Activated T-cell treated with anti-CD3 and anti-CD28 coated beads, Interleukin-2, amount 50 U/mL, for 72 hours (primary cell): ENCODE data around the gene PPP1R26. TPM values are rescaled to one million over a fixed set of nuclear protein-coding genes. Genes with fewer than 3 reads are reported as not detected.

Experiments
- ATAC-seq, 2 donors: fragments of 150-1000 bp; cut with Tn5 transposase; replicated peaks in 1 of 2; 2 replicates each; pipeline ENCODE4 v1.10.0; 2021; ENCODE audit warnings: moderate library complexity in 2 of 2, mild to moderate bottlenecking in 1 of 2
- DNase-seq, 2 donors: peaks; one replicate each; pipeline ENCODE4 v3.0.0; 2021 to 2022; ENCODE audit warnings: mixed read lengths in 1 of 2
- H3K27ac Mint-ChIP-seq: one replicate; pipeline ENCODE4 v1.8.0; 2022; ENCODE audit warnings: mild to moderate bottlenecking, moderate library complexity, mixed read lengths
- H3K27me3 Mint-ChIP-seq: one replicate; pipeline ENCODE4 v1.8.0; 2022; ENCODE audit warnings: low read depth, mixed read lengths
- H3K36me3 Mint-ChIP-seq, 2 donors: one replicate each; pipeline ENCODE4 v1.8.0; 2022; ENCODE audit warnings: mixed read lengths in 2 of 2, mild to moderate bottlenecking in 1 of 2; ENCODE audit not compliant: insufficient read depth in 2 of 2
- H3K4me1 Mint-ChIP-seq: one replicate; pipeline ENCODE4 v1.8.0; 2022; ENCODE audit warnings: low read depth, mixed read lengths
- H3K4me3 Mint-ChIP-seq, 2 donors: one replicate each; pipeline ENCODE4 v1.8.0; 2022; ENCODE audit warnings: mild to moderate bottlenecking in 2 of 2, mixed read lengths in 2 of 2, moderate library complexity in 2 of 2
- H3K9me3 Mint-ChIP-seq, 2 donors: one replicate each; pipeline ENCODE4 v1.8.0; 2022; ENCODE audit warnings: mixed read lengths in 2 of 2
- total RNA-seq, 2 donors: library from RNA; stranded (reverse); gene quantifications; one replicate each; pipeline ENCODE4 v1.2.3, GENCODE V29; 2022

The PPP1R26 gene
- total RNA-seq, 2 donors from 2014 or later: 0.96 to 2.8 TPM

DNA sequence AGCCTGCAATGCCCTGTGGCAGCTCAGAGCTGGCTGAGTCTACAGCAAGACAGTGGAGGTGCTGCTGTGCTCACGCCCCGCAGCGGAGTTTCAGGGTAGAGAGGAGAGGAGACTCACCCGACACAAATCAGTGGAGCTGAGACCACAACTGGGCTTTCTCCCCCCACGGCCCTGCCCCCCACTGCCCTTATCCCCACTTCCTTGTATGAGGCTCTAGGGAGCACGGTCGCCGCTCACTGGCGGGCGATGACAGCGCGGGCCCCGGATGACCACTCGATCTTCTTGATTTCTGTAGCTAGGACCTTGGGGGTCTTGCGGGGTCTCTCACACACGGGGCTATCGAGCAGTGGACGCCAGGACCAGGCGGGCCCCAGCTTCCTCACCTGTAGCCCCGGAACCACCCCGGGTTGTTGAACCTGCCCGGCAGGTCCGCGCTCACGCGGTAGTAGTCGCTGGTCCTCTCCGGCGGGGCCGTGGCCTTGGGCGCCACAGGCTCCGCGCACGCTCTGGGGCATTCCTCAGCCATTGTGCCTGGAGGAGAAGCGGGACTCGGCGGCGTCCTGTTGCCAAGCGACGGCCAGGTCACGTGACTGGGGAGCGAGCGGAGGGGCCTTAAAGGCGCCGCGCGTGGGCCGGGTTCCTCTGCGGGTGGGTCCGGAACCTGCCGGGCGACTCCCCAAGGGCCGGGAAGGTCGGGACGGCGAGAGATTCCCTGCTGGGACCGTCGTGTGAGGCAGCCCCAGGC, 19.9 kb downstream of the PPP1R26 start:
- peak overlapping the region; percentile 90 to 98 for H3K4me3 Mint-ChIP-seq
- peak overlapping the region; percentile 46 for H3K27ac Mint-ChIP-seq
- H3K36me3 Mint-ChIP-seq: peaks cover 2 to 8% of the 10 kb centered on the region in 2 donors
- H3K4me1 Mint-ChIP-seq: peaks cover 16% of the 10 kb centered on the region
- DNase-seq: peak; percentile 85 to 91
- no peaks in the 10 kb centered on the region for H3K9me3 Mint-ChIP-seq
- ATAC-seq: peak; percentile 52 to 63
- no peaks in the 10 kb centered on the region for H3K27me3 Mint-ChIP-seq

DNA sequence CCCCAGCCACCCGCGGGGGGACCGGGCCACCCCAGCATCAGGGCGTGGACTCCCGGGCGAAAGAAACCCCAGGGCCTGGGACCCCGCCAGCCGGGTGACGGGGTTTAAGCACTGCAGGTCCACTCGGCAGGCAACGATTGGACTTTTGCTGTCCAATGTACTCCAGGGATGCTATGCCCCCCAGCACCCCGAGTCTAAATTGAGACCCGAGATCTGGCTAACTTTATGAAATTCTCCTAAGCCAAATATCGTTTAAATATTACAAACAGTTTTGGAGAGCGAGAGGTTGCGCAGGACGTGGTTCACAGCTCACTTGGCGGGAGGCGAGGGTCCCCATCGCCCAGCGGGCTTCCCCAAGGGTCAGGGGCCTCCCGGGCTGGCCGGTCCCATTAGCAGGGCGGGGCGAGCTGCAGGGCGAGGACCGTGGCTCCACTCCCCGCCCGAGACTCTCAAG, 20.5 kb downstream of the PPP1R26 start:
- no peaks in the 10 kb centered on the region for H3K27me3 Mint-ChIP-seq
- ATAC-seq (peak in 1 of 2 donors; percentile 6), DNase-seq (no peak)
- peak overlapping the region; percentile 90 to 98 for H3K4me3 Mint-ChIP-seq
- no peaks in the 10 kb centered on the region for H3K9me3 Mint-ChIP-seq
- no peak overlapping the region for H3K27ac Mint-ChIP-seq
- peaks cover 17% of the 10 kb centered on the region for H3K4me1 Mint-ChIP-seq
- H3K36me3 Mint-ChIP-seq: peaks cover 2 to 8% of the 10 kb centered on the region in 2 donors

DNA sequence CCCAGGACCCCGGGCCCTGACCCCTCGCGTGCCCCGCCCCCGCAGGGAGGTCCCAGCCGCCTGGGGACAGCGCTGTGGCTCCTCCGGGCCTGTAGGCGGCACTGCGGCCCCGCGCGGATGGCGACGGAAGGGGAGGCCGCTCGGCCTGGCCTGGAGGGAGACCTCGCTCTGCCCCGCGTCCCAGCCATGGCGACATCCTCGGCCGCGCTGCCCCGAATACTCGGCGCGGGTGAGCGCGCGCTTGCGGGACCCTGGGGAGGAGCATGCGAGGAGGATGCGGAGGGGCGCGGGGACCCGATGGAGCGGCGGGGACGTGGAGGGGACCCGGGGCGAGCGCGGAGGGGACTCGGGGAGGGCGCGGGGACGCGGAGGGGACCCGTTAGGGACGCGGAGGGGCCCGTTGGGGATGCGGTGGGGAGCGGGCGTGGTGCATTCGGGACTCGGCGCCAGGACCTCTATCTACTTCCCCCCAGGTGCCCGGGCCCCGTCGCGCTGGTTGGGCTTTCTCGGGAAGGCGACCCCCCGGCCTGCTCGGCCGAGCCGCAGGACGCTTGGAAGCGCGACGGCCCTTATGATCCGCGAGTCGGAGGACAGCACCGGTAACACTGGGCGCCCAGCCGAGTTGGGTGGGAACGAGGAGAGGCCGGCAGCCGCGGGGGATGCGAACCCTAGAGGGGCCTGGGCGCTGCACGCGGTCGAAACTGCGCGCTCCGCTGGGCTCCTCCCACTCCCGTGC, 21.1 kb downstream of the PPP1R26 start, which contains the start of gene MRPS2:
TSS of gene MRPS2 (plus strand) at position 158 of the 736 bp plus-strand sequence. CDS start at position 187, 29 bp downstream.
- Mint-ChIP-seq H3K4me1 (peaks cover 17% of the 10 kb centered on the region), H3K4me3 (peak within 1 kb of the TSS; percentile 90 to 98), H3K27ac (peak within 1 kb of the TSS; percentile 46), H3K36me3 (peaks cover 2 to 8% of the 10 kb centered on the region in 2 donors), H3K9me3 (no peaks in the 10 kb centered on the region), H3K27me3 (no peaks in the 10 kb centered on the region)
- ATAC-seq: peak; percentile 96
- peak; percentile 91 to 93 for DNase-seq

DNA sequence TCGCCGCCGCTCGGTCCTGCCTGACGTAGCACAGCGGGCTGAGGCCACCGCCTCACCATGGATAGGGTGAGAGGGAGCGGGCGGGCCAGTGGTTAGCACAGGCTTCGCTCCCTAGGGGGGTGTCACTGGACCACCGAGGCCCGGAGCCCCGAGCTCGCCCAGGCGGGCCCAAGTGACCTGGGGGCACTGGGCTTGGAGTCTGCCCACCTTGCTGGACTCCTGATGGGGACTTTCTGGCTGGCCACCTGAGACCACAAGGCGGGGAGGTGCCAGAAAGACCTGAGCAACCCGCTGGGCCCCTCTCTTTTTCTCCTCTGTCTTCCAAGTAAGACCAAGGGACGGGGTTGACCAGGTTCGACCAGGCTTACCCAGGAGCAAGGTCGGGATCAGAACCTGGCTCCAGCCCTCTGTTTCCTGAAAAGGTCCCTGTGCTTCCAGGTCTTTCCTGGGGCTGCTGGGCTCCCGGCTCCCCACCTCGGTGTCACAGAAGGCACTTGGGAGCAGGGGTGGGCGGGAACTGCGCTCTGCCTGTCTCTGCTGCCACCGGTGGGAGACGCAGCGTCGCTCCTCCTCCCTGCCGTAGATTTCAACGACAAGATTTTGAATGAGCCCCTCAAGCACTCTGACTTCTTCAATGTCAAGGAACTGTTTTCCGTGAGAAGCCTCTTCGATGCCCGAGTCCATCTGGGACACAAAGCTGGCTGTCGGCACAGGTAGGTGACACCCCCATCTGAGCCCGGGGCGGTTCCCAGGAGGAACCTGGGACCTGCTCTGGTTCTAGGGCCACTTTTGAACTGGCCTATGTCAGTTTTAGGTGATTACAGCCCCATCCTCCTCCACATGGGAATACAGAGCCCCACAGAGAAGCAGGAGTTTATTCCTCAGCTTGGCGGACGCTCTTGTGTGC, 21.9 kb downstream of the PPP1R26 start:
- ATAC-seq: no peak
- Mint-ChIP-seq H3K27me3 (no peaks in the 10 kb centered on the region), H3K4me1 (peaks cover 17% of the 10 kb centered on the region), H3K9me3 (no peaks in the 10 kb centered on the region), H3K27ac (peak overlapping the region; percentile 88), H3K4me3 (peak overlapping the region; percentile 90 to 98), H3K36me3 (peaks cover 2 to 8% of the 10 kb centered on the region in 2 donors)
- no peak for DNase-seq

DNA sequence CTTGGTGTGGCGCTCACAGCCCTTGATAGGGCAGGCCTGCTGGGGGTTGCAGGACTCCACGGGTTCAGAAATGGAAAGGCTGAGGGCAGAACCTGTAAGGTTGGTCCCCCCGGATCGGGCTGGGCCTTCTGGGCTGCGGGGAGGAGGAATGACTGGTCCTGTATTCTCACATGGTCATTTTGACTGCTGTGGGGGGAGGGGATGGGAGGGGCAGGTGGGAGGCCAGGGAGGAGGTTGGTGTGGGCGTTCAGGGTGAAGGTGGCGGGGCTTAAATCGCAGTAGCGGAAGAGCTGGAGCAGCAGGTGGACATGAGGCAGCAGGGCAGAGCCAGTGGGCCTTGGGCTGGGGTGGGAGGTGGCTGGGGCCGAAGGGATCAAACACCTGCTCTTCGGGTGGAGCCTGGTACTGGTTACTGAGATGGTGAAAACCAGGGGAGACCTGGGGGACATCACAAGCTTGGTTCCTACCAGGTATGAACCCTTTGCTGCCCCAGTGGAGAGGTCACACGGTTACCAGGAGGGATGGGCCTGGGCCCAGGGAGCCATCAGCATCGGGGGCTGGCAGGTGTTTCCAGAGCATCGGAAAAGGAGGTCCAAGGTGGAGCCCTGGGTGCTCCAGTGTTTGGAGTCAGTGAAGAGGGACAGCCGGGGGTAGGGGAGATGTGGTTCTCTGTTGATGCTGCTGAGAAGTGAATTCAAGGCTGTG, 22.7 kb downstream of the PPP1R26 start:
- Mint-ChIP-seq H3K36me3 (peaks cover 2 to 8% of the 10 kb centered on the region in 2 donors), H3K9me3 (no peaks in the 10 kb centered on the region), H3K27ac (peak overlapping the region; percentile 38), H3K4me1 (peaks cover 17% of the 10 kb centered on the region), H3K4me3 (peak overlapping the region; percentile 90 to 98), H3K27me3 (no peaks in the 10 kb centered on the region)
- no peak for DNase-seq
- ATAC-seq: no peak

DNA sequence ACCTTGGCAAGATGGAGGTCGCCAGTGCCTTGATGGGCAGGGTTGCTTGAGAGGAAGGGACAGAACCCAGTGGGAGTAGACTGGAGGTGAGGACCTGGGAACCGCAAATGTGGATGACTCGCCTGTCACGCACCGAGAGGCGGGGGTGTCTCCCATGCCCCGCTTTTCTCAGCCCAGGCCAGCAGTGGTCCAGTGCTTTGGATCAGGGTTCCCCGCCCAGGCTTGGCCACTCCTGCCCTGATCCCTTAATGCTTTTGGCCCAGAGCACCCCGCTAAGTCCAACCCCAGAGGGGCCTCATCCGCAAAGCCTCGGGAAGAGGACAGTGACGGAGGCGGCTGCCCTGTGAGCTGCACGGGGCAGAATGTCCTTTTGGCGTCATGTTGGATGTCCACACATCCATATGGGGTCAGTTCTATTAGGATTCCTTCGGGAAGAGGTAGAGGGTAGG, 23.3 kb downstream of the PPP1R26 start:
- DNase-seq: no peak
- peaks cover 2 to 8% of the 10 kb centered on the region in 2 donors for H3K36me3 Mint-ChIP-seq
- peaks cover 17% of the 10 kb centered on the region for H3K4me1 Mint-ChIP-seq
- no peak overlapping the region for H3K27ac Mint-ChIP-seq
- no peaks in the 10 kb centered on the region for H3K9me3 Mint-ChIP-seq
- peak overlapping the region in 1 of 2 donors; percentile 98 for H3K4me3 Mint-ChIP-seq
- no peaks in the 10 kb centered on the region for H3K27me3 Mint-ChIP-seq
- ATAC-seq: no peak

DNA sequence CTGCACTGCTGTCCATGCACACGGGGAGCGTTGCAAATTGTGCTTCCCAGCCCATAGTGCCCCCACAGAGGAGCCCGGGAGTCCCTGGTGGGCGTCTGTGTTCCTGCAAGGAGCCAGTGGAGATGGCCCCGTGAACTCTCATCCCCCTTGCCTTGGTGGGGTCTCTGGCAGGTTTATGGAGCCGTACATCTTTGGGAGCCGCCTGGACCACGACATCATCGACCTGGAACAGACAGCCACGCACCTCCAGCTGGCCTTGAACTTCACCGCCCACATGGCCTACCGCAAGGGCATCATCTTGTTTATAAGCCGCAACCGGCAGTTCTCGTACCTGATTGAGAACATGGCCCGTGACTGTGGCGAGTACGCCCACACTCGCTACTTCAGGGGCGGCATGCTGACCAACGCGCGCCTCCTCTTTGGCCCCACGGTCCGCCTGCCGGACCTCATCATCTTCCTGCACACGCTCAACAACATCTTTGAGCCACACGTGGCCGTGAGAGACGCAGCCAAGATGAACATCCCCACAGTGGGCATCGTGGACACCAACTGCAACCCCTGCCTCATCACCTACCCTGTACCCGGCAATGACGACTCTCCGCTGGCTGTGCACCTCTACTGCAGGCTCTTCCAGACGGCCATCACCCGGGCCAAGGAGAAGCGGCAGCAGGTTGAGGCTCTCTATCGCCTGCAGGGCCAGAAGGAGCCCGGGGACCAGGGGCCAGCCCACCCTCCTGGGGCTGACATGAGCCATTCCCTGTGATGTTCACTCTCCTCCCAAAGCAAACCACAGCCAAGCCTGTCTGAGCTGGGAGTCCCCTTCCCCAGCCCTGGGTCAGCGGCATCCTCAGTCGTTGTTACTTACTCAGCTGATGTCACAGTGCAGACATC, 24.0 kb downstream of the PPP1R26 start:
- no peak for ATAC-seq
- peaks cover 17% of the 10 kb centered on the region for H3K4me1 Mint-ChIP-seq
- no peaks in the 10 kb centered on the region for H3K9me3 Mint-ChIP-seq
- H3K36me3 Mint-ChIP-seq: peaks cover 2 to 8% of the 10 kb centered on the region in 2 donors
- no peak for DNase-seq
- no peak overlapping the region for H3K27ac Mint-ChIP-seq
- no peaks in the 10 kb centered on the region for H3K27me3 Mint-ChIP-seq
- H3K4me3 Mint-ChIP-seq: no peak overlapping the region

DNA sequence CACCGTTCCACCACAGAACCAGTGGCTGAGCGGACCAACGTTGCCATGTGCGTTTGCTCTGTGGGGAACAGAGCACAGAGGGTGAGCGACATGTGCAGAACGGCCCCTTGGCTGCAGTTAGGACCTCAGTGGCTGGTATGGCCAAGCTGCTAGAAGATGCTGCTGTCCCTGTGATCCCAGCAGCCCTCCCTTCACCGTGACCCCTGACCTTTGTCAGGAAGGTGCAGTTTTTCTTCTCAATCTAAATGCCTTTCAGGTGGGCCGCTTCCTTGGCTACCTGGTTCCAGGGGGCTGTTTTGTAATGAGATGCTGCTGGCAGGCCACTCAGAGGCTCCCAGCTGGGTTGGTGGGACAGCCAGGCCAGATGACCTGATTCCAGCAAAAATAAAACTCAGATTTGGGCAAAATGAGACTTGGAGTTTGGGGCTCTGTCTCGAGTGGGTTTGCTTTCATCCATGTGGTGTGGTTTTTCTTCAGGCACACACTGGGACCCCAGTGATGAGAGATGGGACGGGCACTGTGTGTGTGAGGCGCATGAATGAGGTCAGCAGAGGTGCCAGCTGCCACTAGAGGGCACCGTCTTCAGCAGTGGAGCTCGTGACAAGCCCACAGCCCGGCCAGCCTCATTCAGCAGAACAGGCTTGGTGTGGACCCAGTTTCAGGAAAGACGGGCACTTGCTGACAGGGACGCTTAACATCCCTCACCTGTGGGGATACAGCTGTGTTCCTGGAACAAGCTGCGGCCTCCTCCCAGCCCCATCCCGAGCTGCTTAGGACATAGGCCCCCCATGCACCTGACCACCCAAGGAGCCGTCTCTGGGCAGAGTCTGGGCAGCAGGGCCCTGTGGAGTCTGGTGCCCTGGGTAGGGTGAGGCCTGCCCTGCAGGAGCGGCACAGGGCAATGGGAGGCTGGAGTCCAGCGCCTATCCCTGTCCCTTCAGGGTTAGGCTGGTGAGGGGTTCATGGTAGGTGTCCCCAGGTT, 25.0 kb downstream of the PPP1R26 start:
- no peak overlapping the region for H3K4me3 Mint-ChIP-seq
- no peaks in the 10 kb centered on the region for H3K27me3 Mint-ChIP-seq
- DNase-seq: peak; percentile 58
- no peak overlapping the region for H3K27ac Mint-ChIP-seq
- peaks cover 17% of the 10 kb centered on the region for H3K4me1 Mint-ChIP-seq
- H3K9me3 Mint-ChIP-seq: peaks cover 3 to 6% of the 10 kb centered on the region in 2 donors
- H3K36me3 Mint-ChIP-seq: peaks cover 6 to 12% of the 10 kb centered on the region in 2 donors
- ATAC-seq: no peak

DNA sequence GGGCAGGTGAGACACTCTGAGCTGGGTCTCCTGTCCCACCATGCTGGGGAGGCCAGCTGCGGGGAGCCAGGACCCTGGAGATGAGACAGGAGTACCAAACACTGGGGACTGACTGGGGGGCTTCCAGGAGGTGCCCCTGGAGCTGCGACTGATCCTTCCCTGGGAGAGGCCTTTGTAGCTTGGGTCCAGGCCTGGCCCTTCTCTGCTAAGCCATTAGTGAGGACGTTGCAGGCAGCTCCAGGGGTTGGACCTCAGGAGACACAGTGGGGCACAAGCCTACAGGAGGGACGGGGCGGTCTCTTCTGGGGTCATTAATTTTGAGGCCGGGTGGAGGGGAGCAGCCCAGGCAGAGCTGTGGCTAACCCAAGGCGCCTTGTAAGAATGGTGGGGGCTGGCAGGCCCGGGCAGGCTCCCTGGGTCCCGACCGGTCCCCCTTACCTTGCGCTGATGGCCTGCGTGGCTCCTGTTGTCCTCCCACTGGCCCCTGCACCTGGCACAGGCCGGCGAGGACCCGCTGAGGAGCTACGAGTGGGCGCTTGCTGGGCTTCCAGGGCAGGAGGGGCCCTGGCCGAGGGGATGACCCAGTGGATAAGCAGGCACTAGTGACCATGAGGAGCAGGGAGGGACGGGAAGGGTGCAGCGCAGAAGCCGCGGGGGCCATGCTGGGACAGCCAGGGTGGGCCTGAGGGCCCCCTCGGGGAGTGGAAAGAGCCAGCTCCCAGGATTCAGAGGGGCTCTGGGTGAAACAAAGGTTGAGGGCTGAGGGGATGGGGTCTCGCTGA, 26.0 kb downstream of the PPP1R26 start:
- Mint-ChIP-seq H3K4me3 (no peak overlapping the region), H3K9me3 (peaks cover 3 to 7% of the 10 kb centered on the region in 2 donors), H3K4me1 (peaks cover 17% of the 10 kb centered on the region), H3K27me3 (no peaks in the 10 kb centered on the region), H3K27ac (no peak overlapping the region), H3K36me3 (peaks cover 6 to 11% of the 10 kb centered on the region in 2 donors)
- ATAC-seq (no peak), DNase-seq (no peak)
